ENCODE data around the gene SCMH1. TPM values are rescaled to one million over a fixed set of nuclear protein-coding genes. Genes with fewer than 3 reads are reported as not detected.

Gene SCMH1
- total RNA-seq, 1 donor from 2014 or later, result 57.6 TPM

DNA sequence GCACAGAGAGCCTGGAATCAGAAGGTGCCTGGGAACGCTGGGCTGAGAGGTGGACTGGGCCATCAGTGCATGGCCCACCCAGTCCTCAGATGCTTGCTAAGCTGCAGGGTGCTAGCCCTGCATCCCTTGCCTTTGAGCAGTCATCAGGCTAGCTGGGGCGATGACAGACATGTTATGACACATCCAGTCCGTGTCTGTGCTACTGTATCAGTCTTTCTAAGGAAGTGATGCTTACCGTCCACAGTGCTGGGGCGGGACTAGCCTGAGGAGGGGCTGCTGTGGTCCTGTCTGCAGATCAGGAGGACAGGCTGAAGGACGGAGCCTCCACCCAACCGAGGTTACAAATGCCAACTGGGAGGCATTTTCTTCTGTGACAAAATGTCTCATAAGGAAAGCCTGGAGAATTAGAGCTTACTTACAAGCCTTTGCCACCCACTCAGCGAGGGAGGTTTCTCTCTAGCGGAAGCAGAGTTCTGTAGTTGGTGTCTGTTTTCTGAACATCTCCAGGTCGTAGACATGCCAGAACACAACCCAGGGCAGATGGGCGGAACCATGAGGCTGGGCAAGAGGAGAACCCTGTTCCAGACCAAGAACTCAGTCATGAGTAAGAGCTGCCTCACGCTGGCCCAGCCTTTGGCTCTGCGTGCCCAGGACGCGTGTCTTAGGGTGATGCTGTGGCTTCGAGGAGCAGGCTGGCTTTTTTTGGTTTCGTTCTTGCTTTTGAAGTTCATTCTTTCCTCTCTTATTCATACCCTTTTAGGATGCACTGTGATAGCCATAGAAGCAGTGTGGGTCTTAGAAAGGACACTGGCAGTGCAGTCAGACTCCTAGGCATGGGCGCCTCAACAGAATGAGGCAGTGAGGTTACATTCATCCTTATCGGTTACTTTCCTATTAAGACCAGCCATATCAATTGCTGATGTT lies 234.9 kb downstream of the SCMH1 start:
- DNase-seq (ENCODE audit: low spot score, unreplicated experiment), result no peak
- Mint-ChIP-seq H3K9me3 (ENCODE audit: low read depth) (no peaks in the 10 kb centered on the region), H3K27ac (no peak overlapping the region), H3K4me3 (ENCODE audit: low read depth) (no peak overlapping the region), H3K4me1 (ENCODE audit: low read depth) (no peaks in the 10 kb centered on the region), H3K27me3 (no peaks in the 10 kb centered on the region), H3K36me3 (ENCODE audit: insufficient read depth) (peaks cover 28% of the 10 kb centered on the region)
- TF ChIP-seq CTCF (IDR thresholded peaks at IDR 0.05; ENCODE audit: unreplicated experiment), result no peak

DNA sequence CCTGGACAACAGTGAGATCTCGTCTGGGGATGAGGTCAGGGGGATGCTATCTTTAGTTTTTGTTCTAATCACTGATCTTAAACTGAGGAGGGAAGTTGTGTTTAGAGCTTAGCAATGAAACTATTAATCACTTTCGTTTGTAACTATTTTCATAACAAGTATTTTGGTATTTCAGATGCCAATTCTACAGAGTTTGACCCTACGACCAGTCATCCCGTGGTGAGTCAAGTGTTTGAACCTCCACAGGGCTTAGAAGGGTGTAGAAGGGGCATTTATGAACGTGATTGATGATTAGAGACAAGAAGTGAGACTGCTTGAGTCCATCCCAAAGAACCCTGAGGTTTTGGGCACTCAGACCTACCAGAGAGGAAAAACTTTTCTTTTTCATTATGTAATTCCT lies 236.2 kb downstream of the SCMH1 start:
- DNase-seq (ENCODE audit: low spot score, unreplicated experiment), result no peak
- Mint-ChIP-seq H3K27ac (no peak overlapping the region), H3K36me3 (ENCODE audit: insufficient read depth) (peaks cover 31% of the 10 kb centered on the region), H3K4me3 (ENCODE audit: low read depth) (no peak overlapping the region), H3K4me1 (ENCODE audit: low read depth) (no peaks in the 10 kb centered on the region), H3K27me3 (no peaks in the 10 kb centered on the region), H3K9me3 (ENCODE audit: low read depth) (no peaks in the 10 kb centered on the region)
- no peak for TF ChIP-seq CTCF (IDR thresholded peaks at IDR 0.05; ENCODE audit: unreplicated experiment)

DNA sequence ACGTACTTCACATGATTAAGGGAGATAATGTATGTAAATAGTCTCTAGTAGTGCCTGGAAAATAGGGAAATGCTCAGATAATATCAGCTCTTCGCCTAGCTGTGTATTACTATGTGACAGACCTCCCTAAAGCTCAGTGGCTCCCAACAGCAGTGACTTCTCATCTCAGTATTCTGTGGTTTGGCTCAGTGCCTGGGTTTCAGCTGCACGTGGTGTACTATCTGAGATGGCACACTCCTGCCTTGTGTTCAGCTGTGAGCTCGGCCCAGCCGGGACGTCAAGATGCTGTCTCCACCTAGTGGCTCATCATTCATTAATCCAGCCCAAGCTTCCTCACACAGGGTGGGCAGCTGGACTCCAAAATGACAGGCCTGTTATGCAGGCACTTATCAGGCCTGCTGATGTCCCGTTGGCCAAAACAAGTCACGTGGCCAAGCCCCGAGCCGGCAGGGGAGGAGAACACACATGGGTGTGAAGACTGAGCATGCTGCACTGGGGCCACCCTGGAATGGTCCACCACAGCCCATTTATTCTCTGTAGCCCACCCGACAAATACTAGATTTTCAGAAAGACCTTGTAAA lies 238.4 kb downstream of the SCMH1 start:
- no peak for TF ChIP-seq CTCF (IDR thresholded peaks at IDR 0.05; ENCODE audit: unreplicated experiment)
- no peak for DNase-seq (ENCODE audit: low spot score, unreplicated experiment)
- no peaks in the 10 kb centered on the region for H3K27me3 Mint-ChIP-seq
- H3K4me3 Mint-ChIP-seq (ENCODE audit: low read depth), result no peak overlapping the region
- peaks cover 39% of the 10 kb centered on the region for H3K36me3 Mint-ChIP-seq (ENCODE audit: insufficient read depth)
- H3K4me1 Mint-ChIP-seq (ENCODE audit: low read depth), result no peaks in the 10 kb centered on the region
- H3K27ac Mint-ChIP-seq, result no peak overlapping the region
- no peaks in the 10 kb centered on the region for H3K9me3 Mint-ChIP-seq (ENCODE audit: low read depth)

DNA sequence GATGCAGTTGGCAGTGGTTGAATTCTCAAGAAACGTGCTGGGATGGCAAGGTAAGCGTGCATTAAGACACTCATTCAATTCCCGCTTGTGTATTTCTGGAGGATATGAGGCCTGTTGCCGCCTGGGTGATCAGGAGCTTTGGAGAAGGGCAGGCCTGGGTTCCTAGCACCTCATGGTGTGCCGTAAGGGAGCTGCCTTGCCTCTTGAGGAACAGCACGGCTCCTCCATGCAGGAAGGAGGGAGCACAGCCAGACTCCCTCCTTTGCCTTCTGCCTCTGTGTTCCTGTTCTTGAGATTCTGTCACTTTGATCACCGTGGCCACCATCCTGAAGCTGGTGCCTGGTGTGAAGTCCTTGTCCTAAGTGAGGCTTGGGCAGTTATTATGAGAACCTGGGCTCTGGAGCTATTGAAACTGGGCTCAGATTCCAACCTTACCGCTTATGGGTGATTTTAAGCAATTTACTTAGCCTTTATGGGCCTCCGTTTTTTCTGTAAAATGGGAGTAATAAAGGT lies 238.9 kb downstream of the SCMH1 start:
- H3K4me3 Mint-ChIP-seq (ENCODE audit: low read depth), result no peak overlapping the region
- peaks cover 36% of the 10 kb centered on the region for H3K36me3 Mint-ChIP-seq (ENCODE audit: insufficient read depth)
- no peak for DNase-seq (ENCODE audit: low spot score, unreplicated experiment)
- H3K27me3 Mint-ChIP-seq, result no peaks in the 10 kb centered on the region
- no peak for TF ChIP-seq CTCF (IDR thresholded peaks at IDR 0.05; ENCODE audit: unreplicated experiment)
- no peaks in the 10 kb centered on the region for H3K4me1 Mint-ChIP-seq (ENCODE audit: low read depth)
- H3K9me3 Mint-ChIP-seq (ENCODE audit: low read depth), result no peaks in the 10 kb centered on the region
- H3K27ac Mint-ChIP-seq, result no peak overlapping the region

- Mint-ChIP-seq H3K36me3 (ENCODE audit: insufficient read depth) (peaks cover 42% of the 10 kb centered on the region), H3K27me3 (no peaks in the 10 kb centered on the region), H3K4me1 (ENCODE audit: low read depth) (no peaks in the 10 kb centered on the region), H3K27ac (no peak overlapping the region), H3K9me3 (ENCODE audit: low read depth) (no peaks in the 10 kb centered on the region), H3K4me3 (ENCODE audit: low read depth) (no peak overlapping the region)
- no peak for DNase-seq (ENCODE audit: low spot score, unreplicated experiment)
- TF ChIP-seq CTCF (IDR thresholded peaks at IDR 0.05; ENCODE audit: unreplicated experiment), result no peak
Observed at GRCh38 chr1:40998668-40999067, 243.4 kb downstream of the SCMH1 start.
